Measurements from ENCODE around the gene XYLT1. TPM values are rescaled to one million over a fixed set of nuclear protein-coding genes. Genes with fewer than 3 reads are reported as not detected.

The XYLT1 gene
- total RNA-seq, 2 experiments from 2014 or later: 46.6 to 50.1 TPM

DNA sequence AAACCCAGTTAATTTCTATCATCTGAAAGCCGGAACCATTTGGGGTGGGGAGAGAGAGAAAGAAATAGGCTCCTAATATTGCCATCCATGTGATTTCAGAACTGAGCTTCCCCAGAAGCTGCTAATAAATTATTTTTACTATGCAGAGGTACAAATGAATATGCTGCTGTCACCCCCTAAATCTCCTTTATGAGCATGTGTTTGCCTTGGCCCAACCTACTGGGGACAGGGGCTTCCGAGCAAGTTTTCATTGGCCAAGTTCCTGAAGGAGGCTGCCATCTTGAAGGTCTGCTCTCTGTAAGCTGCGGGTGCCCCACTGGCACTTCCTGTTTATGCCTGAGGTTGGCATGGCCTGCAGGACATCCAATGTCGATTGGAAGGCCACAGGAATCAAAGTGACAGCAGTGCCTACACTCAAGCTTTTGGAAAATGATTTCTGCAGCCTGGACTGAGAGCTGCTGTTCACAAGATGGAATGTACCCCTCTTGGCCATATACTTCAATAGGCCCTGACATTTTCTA, 194.7 kb downstream of the XYLT1 start:
- Mint-ChIP-seq H3K36me3 (ENCODE audit: low read depth) (peaks cover 16% of the 10 kb centered on the region), H3K9me3 (no peaks in the 10 kb centered on the region), H3K4me3 (no peak overlapping the region), H3K4me1 (peaks cover 58% of the 10 kb centered on the region), H3K27me3 (no peaks in the 10 kb centered on the region), H3K27ac (no peak overlapping the region)
- ChIA-PET CTCF (interaction anchor here (0.8 kb wide), 1 partner anchor 8 kb away, joined by 3 read pairs; no protein-coding TSS in a partner anchor), POLR2A (no interaction called here)
- DNase-seq: no peak

DNA sequence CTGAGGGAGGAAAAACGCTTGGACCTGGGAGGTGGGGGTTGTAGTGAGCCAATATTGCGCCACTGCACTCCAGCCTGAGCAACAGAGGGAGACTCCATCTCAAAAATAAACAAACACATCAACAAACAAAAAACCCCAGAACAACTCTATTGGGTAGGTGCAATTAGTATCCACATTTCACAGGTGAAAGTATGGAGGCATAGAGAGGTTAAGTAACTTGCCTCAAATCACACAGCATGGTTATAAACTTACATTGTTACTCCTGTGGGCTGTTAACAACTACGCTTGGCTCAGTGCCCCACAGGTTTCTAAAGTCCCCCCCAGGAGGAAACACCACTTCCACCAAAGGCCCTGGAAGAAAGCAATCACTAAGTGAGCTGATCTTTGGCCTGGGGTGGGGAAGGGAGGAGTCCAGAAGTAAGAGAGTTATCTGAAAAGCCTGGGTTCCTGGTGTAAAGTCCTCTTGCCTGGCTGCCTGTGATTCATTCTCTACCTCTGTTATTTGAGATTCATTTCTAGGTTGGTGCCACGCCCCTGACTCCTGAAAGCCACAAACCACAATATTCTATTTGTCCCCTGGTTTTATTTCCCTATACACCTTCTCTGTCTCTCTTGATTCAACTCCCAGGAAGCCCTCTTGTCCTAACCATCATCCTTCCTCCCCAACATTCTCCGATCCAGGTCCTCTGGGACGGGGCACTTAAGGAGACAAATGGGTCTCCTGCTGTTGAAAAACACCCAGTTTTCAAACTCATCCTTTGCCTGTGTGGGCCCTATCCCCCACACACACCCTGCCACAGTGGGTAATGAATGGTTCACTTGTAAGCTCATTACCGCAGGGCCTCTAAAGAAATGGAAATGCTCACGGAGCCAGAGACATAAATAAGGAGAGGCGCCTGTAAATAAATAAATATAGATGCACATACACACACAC, 195.4 kb downstream of the XYLT1 start:
- H3K4me1 Mint-ChIP-seq: peaks cover 63% of the 10 kb centered on the region
- H3K36me3 Mint-ChIP-seq (ENCODE audit: low read depth): peaks cover 16% of the 10 kb centered on the region

DNA sequence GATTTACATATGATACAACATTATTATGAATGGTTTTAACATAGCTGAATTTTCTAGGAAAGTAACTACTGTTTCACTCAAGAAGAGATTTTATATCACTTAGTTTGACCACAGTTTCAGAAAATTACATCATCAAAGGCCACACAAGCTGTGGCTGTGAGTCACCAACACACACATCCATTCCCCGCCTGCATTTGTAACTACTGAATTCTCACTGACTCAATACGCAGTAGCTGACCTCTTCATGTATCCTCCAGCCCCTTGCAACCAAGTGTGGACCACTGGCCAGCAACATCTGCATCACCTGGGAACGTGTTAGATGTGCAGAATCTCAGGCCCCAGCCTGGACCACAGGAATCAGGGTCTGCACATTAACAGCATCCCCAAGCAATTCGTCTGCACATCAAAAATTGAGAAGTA, 197.6 kb downstream of the XYLT1 start:
- Mint-ChIP-seq H3K4me1 (peaks cover 63% of the 10 kb centered on the region), H3K4me3 (no peak overlapping the region)
- POLR2A ChIA-PET: no interaction called here

More for the DNA sequence above, 195.4 kb downstream of the XYLT1 start:
- H3K27me3 Mint-ChIP-seq: no peaks in the 10 kb centered on the region
- no peak overlapping the region for H3K4me3 Mint-ChIP-seq
- DNase-seq: no peak
- CTCF ChIA-PET: interaction anchor here (0.8 kb wide), 1 partner anchor 9 kb away, joined by 3 read pairs; no protein-coding TSS in a partner anchor
- POLR2A ChIA-PET: no interaction called here
- H3K27ac Mint-ChIP-seq: peak overlapping the region; percentile 27
- no peaks in the 10 kb centered on the region for H3K9me3 Mint-ChIP-seq

DNA sequence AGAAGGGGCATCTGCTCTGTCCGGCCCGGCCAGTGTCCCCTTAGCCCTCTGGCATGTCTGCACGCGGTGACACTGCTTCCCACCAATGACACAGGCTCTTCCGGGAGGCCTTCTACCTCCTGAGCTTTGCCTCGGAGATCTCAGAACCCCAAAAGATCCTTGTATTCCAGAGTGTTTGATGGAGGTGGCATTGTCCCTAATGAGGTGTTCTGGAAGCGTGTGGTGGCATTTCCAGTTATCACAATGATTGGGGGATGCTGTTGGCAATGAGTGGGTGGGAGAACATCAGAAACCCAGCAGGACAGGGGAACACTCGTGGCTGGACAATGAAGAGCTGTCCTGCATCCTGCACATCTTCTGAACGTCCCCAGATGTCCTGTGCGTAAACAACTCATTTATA, 198.0 kb downstream of the XYLT1 start:
- ChIA-PET POLR2A (no interaction called here), CTCF (interaction anchor here (0.7 to 1.2 kb wide), 4 partner anchors 10 to 195 kb away, joined by 3 read pairs; no protein-coding TSS in a partner anchor)
- peaks cover 16% of the 10 kb centered on the region for H3K36me3 Mint-ChIP-seq (ENCODE audit: low read depth)
- no peak for DNase-seq
- no peaks in the 10 kb centered on the region for H3K27me3 Mint-ChIP-seq
- H3K27ac Mint-ChIP-seq: no peak overlapping the region
- no peak overlapping the region for H3K4me3 Mint-ChIP-seq
- peaks cover 62% of the 10 kb centered on the region for H3K4me1 Mint-ChIP-seq
- H3K9me3 Mint-ChIP-seq: no peaks in the 10 kb centered on the region

More for the DNA sequence above, 197.6 kb downstream of the XYLT1 start:
- peaks cover 16% of the 10 kb centered on the region for H3K36me3 Mint-ChIP-seq (ENCODE audit: low read depth)
- H3K9me3 Mint-ChIP-seq: no peaks in the 10 kb centered on the region
- H3K27ac Mint-ChIP-seq: peak overlapping the region; percentile 26
- CTCF ChIA-PET: interaction anchor here (0.6 to 1.2 kb wide), 5 partner anchors 10 to 667 kb away, joined by 3 read pairs; no protein-coding TSS in a partner anchor
- H3K27me3 Mint-ChIP-seq: no peaks in the 10 kb centered on the region
- peak; percentile 39 for DNase-seq

DNA sequence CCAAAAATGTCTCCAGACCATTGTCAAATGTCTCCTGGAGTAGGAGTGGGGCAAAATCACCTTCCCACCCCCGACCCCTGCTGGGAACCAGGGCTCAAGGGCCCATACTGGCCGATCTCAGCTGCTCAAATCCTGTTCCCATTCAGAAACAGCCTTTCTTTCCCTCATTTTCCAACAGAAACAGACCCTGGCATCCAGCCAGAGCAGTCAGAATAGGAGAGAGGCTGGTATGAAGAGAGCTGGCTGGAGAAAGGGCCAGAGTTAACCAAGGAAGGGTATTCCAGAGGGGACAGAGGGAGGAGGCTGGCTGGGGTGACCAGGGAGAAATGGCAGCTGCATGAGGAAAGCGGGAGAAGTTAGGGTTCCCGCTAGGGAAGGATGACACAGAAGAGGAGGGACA, 199.1 kb downstream of the XYLT1 start:
- POLR2A ChIA-PET: no interaction called here
- no peak overlapping the region for H3K4me3 Mint-ChIP-seq
- no peak overlapping the region for H3K27ac Mint-ChIP-seq
- peaks cover 16% of the 10 kb centered on the region for H3K36me3 Mint-ChIP-seq (ENCODE audit: low read depth)
- CTCF ChIA-PET: interaction anchor here (0.6 kb wide), 1 partner anchor 191 kb away, joined by 3 read pairs; no protein-coding TSS in a partner anchor
- H3K27me3 Mint-ChIP-seq: no peaks in the 10 kb centered on the region
- H3K9me3 Mint-ChIP-seq: no peaks in the 10 kb centered on the region
- peaks cover 61% of the 10 kb centered on the region for H3K4me1 Mint-ChIP-seq
- no peak for DNase-seq

DNA sequence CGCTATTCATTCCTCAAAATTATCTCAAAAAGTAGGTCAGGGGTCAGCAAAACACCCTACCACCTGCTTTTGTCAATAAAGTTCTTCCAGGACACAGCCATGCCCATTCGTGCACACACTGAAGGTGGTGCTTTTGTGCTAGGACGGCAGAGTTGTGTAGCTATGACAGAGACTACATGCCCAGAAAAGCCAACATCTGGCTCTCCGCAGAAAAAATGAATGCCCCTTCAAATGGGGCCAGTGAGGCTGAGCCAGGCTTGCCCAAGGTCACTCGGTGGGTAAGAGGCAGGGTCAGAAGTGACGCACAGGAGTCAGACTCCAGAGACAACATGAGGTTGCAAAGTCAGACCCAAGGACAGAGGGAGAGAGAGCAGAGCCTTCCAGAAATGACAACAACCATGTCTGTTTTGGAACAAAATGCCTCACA, 200.1 kb downstream of the XYLT1 start:
- Mint-ChIP-seq H3K4me1 (peaks cover 51% of the 10 kb centered on the region), H3K9me3 (no peaks in the 10 kb centered on the region), H3K36me3 (ENCODE audit: low read depth) (peaks cover 16% of the 10 kb centered on the region), H3K27ac (no peak overlapping the region), H3K4me3 (no peak overlapping the region), H3K27me3 (no peaks in the 10 kb centered on the region)
- ChIA-PET POLR2A (no interaction called here), CTCF (interaction anchor here (1.2 kb wide), 1 partner anchor 25 kb away, joined by 3 read pairs; no protein-coding TSS in a partner anchor)
- DNase-seq: no peak

DNA sequence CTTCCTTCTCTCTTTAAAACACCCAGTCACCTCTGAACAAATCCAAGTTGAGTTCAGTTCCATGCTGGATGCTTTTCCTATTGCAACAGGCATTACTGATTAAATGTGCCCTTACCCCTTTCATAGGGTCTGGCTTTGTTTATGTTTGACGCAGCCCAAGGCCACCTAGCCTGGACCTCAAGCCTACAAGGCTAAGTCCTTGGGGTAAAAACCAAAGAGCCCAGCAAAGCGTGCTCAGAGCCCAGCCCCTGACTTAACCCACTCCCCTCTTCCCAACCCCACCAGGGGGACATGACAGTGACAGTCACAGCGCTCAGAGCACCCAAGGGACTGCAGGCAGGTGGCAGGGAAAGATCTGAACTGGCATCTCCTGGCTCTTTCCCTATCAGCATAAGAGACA, 200.6 kb downstream of the XYLT1 start:
- POLR2A ChIA-PET: no interaction called here
- H3K4me1 Mint-ChIP-seq: peaks cover 45% of the 10 kb centered on the region
- no peak for DNase-seq
- CTCF ChIA-PET: interaction anchor here (1.2 kb wide), 1 partner anchor 24 kb away, joined by 3 read pairs; no protein-coding TSS in a partner anchor
- no peak overlapping the region for H3K4me3 Mint-ChIP-seq
- no peak overlapping the region for H3K27ac Mint-ChIP-seq
- H3K27me3 Mint-ChIP-seq: no peaks in the 10 kb centered on the region
- peaks cover 16% of the 10 kb centered on the region for H3K36me3 Mint-ChIP-seq (ENCODE audit: low read depth)
- H3K9me3 Mint-ChIP-seq: no peaks in the 10 kb centered on the region

DNA sequence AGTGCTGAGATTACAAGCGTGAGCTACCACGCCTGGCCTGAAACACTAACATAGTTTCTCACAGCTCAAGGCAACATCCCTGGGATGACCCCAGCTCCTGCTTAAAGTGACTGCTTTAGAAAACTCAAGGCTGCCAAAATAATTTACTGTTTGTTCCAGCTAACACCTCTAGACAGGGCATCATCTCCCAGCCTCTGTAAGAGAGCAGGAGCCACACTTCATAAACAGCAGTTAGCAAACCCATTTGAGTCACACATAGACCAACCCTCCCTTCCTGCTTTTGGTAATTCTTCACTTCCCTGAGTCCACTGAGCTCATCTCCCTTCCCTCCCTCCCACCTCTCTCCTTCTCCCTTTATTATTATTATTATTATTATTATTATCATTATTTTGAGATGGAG, 201.3 kb downstream of the XYLT1 start:
- H3K4me3 Mint-ChIP-seq: no peak overlapping the region
- no peaks in the 10 kb centered on the region for H3K27me3 Mint-ChIP-seq
- H3K27ac Mint-ChIP-seq: no peak overlapping the region
- POLR2A ChIA-PET: no interaction called here
- H3K9me3 Mint-ChIP-seq: no peaks in the 10 kb centered on the region
- peaks cover 16% of the 10 kb centered on the region for H3K36me3 Mint-ChIP-seq (ENCODE audit: low read depth)
- CTCF ChIA-PET: interaction anchor here (0.6 kb wide), 1 partner anchor 30 kb away, joined by 3 read pairs; no protein-coding TSS in a partner anchor
- peaks cover 39% of the 10 kb centered on the region for H3K4me1 Mint-ChIP-seq
- DNase-seq: no peak

DNA sequence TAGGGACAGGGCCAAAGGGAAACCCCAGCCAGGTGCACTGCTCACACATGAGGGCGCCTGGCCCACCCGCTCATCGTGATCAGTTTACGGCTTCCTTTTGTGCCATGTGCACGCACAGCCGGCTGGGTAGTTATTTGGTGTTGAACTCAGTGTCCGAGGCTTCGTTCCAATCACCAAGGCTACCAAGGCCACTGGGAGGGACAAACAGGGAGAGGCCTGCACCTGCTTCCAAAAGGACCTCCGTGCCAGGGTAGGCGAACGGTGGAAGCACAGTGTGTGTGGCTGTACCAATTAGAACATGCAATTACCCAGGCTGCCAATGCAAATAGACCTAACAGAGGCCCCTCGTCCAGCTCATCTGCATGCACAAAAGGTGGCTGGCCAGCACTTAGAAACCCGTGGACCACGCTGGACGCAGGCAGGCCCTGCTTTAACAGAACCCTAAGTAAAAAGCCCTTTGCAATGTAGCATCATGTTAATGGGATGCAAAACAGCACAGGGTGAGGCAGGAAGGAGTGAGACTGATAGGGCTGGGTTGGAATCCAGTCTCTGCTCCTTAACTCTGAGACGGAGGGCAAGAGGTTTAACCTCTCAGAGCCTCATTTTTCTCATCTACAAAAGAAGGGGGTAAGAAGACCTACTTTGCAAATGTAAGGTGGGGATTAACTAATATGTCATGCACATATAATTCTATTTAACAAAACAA, 204.0 kb downstream of the XYLT1 start:
- Mint-ChIP-seq H3K27me3 (no peaks in the 10 kb centered on the region), H3K9me3 (no peaks in the 10 kb centered on the region), H3K27ac (no peak overlapping the region), H3K36me3 (ENCODE audit: low read depth) (peaks cover under 1% of the 10 kb centered on the region), H3K4me3 (no peak overlapping the region), H3K4me1 (peaks cover 33% of the 10 kb centered on the region)
- CTCF ChIA-PET: no interaction called here
- no peak for DNase-seq
- POLR2A ChIA-PET: no interaction called here

DNA sequence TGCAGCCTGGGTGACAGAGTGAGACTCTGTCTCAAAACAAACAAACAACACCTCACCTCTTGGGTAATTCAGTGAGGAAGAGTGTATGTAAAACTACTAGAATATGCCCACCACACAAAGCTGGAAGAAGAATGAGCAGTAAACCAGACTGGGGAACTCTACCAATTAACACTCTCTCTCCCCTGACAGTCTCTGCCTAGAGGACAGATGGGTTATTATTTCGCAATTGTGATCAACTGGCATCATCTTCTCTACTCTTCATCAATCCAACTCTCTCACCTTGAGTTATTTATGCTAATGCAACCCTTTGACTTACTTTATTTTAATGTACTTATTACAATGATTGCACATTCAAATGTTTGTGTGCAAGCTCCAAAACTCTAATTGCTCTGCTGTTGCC, 205.6 kb downstream of the XYLT1 start:
- no peak overlapping the region for H3K27ac Mint-ChIP-seq
- H3K27me3 Mint-ChIP-seq: no peaks in the 10 kb centered on the region
- DNase-seq: no peak
- CTCF ChIA-PET: interaction anchor here (1.4 kb wide), 1 partner anchor 13 kb away, joined by 3 read pairs; no protein-coding TSS in a partner anchor
- POLR2A ChIA-PET: no interaction called here
- H3K4me3 Mint-ChIP-seq: no peak overlapping the region
- H3K9me3 Mint-ChIP-seq: no peaks in the 10 kb centered on the region
- H3K4me1 Mint-ChIP-seq: peaks cover 30% of the 10 kb centered on the region
- no peaks in the 10 kb centered on the region for H3K36me3 Mint-ChIP-seq (ENCODE audit: low read depth)

DNA sequence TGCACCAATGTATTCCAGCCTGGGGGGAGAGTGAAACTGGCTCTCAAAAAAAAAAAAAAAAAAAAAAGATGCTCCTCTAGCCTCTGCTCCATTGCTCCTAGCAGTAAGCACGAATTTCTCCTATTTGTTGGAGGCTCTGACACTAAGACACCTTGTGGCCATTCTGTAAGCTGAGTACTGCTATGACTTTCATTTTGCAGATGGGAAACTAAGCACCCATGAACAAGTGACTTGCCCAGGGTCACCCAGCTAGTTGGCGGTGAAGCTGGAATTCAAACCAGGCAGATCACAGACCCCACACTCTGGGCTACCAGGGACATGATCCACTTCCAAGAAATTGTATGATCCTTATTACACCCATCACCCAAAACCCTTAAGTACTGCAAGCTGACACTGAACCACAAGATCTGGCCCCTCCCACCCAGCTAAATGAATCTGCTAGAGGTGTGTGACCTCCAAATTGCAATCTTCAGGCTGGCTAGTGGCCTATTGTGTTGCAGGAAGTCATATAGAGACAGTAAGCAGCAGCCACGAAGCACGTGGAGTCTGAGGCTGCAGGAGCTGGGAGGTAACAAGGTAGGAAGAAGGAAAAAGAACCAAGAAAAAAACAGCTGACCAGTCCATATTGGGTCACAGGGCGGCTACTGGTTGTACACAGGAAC, 209.4 kb downstream of the XYLT1 start:
- H3K4me3 Mint-ChIP-seq: no peak overlapping the region
- CTCF ChIA-PET: no interaction called here

DNA sequence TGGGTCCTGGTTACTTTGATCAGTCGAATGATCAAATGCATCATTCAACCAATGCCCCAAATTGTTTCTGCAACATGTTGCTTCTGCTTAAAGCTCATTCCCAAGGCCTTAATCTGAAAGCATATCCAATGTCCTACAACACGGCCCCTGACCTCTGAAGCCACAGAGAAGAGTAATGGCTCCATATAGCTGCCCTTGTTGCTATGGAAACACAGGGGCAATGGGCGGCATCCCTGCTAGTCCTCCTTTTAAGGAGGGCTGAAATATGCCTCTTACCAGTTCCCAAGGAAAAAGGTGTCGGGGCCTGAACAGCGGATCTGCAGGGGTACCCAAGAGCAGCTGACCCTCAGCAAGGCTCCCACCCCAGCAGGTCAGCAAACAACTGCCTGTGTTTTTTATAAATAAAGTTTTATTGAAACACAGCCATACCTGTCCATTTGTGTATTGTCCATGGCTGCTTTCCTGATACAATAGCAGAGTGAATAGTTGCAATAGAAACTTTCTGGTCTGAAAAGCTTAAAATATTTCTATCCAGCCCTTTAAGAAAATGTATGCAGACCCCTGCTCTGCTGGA, 210.4 kb downstream of the XYLT1 start:
- Mint-ChIP-seq H3K4me1 (peaks cover 37% of the 10 kb centered on the region), H3K27me3 (no peaks in the 10 kb centered on the region), H3K4me3 (no peak overlapping the region), H3K36me3 (ENCODE audit: low read depth) (peaks cover 24% of the 10 kb centered on the region), H3K9me3 (no peaks in the 10 kb centered on the region), H3K27ac (no peak overlapping the region)
- ChIA-PET POLR2A (no interaction called here), CTCF (no interaction called here)
- no peak for DNase-seq

More for the DNA sequence above, 209.4 kb downstream of the XYLT1 start:
- Mint-ChIP-seq H3K9me3 (no peaks in the 10 kb centered on the region), H3K36me3 (ENCODE audit: low read depth) (peaks cover 20% of the 10 kb centered on the region), H3K27ac (peak overlapping the region; percentile 43), H3K27me3 (no peaks in the 10 kb centered on the region), H3K4me1 (peaks cover 37% of the 10 kb centered on the region)
- POLR2A ChIA-PET: no interaction called here
- DNase-seq: peak; percentile 54

All from activated CD4-positive, alpha-beta T cell treated with anti-CD3 and anti-CD28 coated beads, Interleukin-2, amount 10 ng/mL, durations not matched to agents 7 days and 5 days (primary cell).